ENCODE results near the gene PSEN2. TPM values are rescaled to one million over a fixed set of nuclear protein-coding genes. Genes with fewer than 3 reads are reported as not detected.
A peak's percentile ranks its signal among the peaks of the same experiment; 100 is the strongest.
"Not testable (repeated sequence)": the region's sequence is repeated elsewhere in the genome, so short reads cannot be mapped to it uniquely, and the experiment has no call there.

Gene PSEN2
- total RNA-seq, 1 donor from 2014 or later: 18.8 TPM

DNA sequence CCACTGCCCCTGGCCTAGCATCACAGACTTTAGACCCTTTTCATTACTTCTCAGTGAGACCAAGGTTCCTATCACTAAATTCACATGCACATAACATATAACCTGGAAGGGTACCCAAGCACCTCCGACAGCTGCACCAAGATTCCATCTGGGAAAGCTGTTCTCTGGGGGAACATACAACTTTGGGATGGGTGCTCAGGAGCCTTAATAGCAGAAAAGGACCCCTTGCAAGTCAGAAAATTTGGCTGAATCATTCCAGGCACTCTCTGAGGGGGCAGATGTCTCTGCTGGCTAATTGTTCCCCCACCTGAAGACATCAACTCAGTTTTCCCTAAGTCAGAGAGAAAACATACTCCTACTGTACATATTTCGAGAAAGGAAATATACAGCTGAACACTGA, 41.3 kb upstream of the PSEN2 start:
- H3K4me1 Mint-ChIP-seq (ENCODE audit: unreplicated experiment): peaks cover 14% of the 10 kb centered on the region
- H3K4me3 Mint-ChIP-seq (ENCODE audit: unreplicated experiment): no peak overlapping the region
- peaks cover 8% of the 10 kb centered on the region for H3K27me3 Mint-ChIP-seq (ENCODE audit: unreplicated experiment)
- H3K27ac Mint-ChIP-seq (ENCODE audit: unreplicated experiment): no peak overlapping the region
- no peaks in the 10 kb centered on the region for H3K9me3 Mint-ChIP-seq (ENCODE audit: unreplicated experiment)
- DNase-seq (ENCODE audit: extremely low spot score, unreplicated experiment): no peak
- H3K36me3 Mint-ChIP-seq (ENCODE audit: unreplicated experiment): no peaks in the 10 kb centered on the region
- TF ChIP-seq, protein P1, sequence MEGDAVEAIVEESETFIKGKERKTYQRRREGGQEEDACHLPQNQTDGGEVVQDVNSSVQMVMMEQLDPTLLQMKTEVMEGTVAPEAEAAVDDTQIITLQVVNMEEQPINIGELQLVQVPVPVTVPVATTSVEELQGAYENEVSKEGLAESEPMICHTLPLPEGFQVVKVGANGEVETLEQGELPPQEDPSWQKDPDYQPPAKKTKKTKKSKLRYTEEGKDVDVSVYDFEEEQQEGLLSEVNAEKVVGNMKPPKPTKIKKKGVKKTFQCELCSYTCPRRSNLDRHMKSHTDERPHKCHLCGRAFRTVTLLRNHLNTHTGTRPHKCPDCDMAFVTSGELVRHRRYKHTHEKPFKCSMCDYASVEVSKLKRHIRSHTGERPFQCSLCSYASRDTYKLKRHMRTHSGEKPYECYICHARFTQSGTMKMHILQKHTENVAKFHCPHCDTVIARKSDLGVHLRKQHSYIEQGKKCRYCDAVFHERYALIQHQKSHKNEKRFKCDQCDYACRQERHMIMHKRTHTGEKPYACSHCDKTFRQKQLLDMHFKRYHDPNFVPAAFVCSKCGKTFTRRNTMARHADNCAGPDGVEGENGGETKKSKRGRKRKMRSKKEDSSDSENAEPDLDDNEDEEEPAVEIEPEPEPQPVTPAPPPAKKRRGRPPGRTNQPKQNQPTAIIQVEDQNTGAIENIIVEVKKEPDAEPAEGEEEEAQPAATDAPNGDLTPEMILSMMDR (IDR thresholded peaks at IDR 0.05): no peak

DNA sequence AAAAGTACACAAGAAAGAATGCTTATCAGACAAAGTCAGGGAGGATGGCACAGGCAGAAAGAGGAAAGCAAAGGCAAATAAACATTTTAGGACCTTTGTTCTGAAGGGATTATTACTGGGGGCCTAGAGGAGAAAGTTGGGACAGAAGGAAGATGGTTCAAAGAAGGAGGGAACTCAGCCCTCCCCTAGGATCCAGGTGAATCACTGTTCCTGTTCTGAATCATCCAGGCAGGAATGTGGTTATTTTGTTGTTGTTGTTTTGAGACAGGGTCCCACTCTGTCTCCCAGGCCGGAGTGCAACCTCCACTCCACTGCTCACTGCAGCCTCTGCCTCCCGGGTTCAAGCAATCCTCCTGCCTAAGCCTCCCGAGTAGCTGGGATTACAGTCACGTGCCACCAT, 38.5 kb upstream of the PSEN2 start:
- H3K4me1 Mint-ChIP-seq (ENCODE audit: unreplicated experiment): peaks cover 12% of the 10 kb centered on the region
- no peak for DNase-seq (ENCODE audit: extremely low spot score, unreplicated experiment)
- H3K4me3 Mint-ChIP-seq (ENCODE audit: unreplicated experiment): no peak overlapping the region
- TF ChIP-seq, protein P1 (IDR thresholded peaks at IDR 0.05): no peak
- no peaks in the 10 kb centered on the region for H3K9me3 Mint-ChIP-seq (ENCODE audit: unreplicated experiment)
- H3K36me3 Mint-ChIP-seq (ENCODE audit: unreplicated experiment): no peaks in the 10 kb centered on the region
- no peak overlapping the region for H3K27ac Mint-ChIP-seq (ENCODE audit: unreplicated experiment)
- H3K27me3 Mint-ChIP-seq (ENCODE audit: unreplicated experiment): peaks cover 13% of the 10 kb centered on the region

DNA sequence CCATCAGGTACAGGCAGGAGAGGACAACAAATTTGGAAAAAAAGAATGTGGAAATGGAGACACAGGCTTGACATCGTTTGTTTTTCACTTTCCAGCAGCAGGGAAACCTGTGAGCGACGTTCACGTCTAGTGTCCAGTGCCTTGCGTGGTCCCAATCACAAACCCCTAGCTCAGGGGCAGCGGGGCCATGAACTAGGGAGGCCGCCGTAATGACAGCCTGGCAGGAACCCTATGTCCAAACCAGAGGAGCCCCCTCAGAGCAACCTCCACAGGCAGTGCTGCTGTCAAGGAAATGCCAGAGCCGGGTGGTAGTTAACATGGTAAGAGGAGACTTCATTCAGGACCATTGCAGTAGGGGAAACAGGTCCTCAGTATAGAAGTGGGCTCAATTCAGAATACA, 37.8 kb upstream of the PSEN2 start:
- H3K27ac Mint-ChIP-seq (ENCODE audit: unreplicated experiment): no peak overlapping the region
- H3K36me3 Mint-ChIP-seq (ENCODE audit: unreplicated experiment): no peaks in the 10 kb centered on the region
- H3K4me1 Mint-ChIP-seq (ENCODE audit: unreplicated experiment): peaks cover 6% of the 10 kb centered on the region
- no peaks in the 10 kb centered on the region for H3K9me3 Mint-ChIP-seq (ENCODE audit: unreplicated experiment)
- TF ChIP-seq, protein P1 (IDR thresholded peaks at IDR 0.05): no peak
- no peak overlapping the region for H3K4me3 Mint-ChIP-seq (ENCODE audit: unreplicated experiment)
- DNase-seq (ENCODE audit: extremely low spot score, unreplicated experiment): peak; percentile 68
- peaks cover 13% of the 10 kb centered on the region for H3K27me3 Mint-ChIP-seq (ENCODE audit: unreplicated experiment)

DNA sequence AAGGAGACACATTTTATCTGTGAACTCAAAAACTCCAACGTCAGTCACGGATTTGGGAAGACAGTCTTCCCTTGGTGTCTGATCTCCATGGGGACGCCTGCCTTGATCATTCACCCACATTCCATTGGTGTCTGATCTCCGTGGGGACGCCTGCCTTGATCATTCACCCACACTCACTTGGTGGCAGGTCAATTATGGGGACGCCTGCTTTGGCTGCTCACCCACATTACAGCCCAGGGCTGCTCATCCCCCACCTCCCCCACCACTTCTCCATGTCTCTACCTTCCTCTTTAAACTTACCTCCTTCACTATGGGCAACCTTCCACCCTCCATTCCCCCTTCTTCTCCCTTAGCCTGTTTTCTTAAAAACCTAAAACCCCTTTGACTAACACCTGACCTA, 36.2 kb upstream of the PSEN2 start:
- peak; percentile 53 for DNase-seq (ENCODE audit: extremely low spot score, unreplicated experiment)
- H3K4me1 Mint-ChIP-seq (ENCODE audit: unreplicated experiment); H3K36me3 Mint-ChIP-seq (ENCODE audit: unreplicated experiment); H3K27ac Mint-ChIP-seq (ENCODE audit: unreplicated experiment); H3K4me3 Mint-ChIP-seq (ENCODE audit: unreplicated experiment); H3K9me3 Mint-ChIP-seq (ENCODE audit: unreplicated experiment): not testable (repeated sequence)
- H3K27me3 Mint-ChIP-seq (ENCODE audit: unreplicated experiment): peaks cover 13% of the 10 kb centered on the region

DNA sequence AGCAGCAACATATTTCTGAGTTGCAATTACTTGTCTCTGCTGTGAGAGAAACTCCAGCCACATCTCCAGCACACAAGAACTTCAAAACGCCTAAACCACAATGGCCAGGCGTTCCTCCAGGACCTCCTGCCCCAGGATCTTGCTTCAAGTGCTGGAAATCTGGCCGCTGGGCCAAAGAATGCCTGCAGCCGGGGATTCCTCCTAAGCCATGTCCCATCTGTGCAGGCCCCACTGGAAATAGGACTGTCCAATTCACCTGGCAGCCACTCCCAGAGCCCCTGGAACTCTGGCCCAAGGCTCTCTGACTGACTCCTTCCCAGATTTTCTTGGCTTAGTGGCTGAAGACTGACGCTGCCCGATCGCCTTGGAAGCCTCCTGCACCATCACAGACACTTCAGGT, 35.0 kb upstream of the PSEN2 start:
- H3K27me3 Mint-ChIP-seq (ENCODE audit: unreplicated experiment): peaks cover 13% of the 10 kb centered on the region
- H3K4me1 Mint-ChIP-seq (ENCODE audit: unreplicated experiment); H3K36me3 Mint-ChIP-seq (ENCODE audit: unreplicated experiment); H3K27ac Mint-ChIP-seq (ENCODE audit: unreplicated experiment); H3K9me3 Mint-ChIP-seq (ENCODE audit: unreplicated experiment); H3K4me3 Mint-ChIP-seq (ENCODE audit: unreplicated experiment): not testable (repeated sequence)
- peak; percentile 72 for DNase-seq (ENCODE audit: extremely low spot score, unreplicated experiment)

DNA sequence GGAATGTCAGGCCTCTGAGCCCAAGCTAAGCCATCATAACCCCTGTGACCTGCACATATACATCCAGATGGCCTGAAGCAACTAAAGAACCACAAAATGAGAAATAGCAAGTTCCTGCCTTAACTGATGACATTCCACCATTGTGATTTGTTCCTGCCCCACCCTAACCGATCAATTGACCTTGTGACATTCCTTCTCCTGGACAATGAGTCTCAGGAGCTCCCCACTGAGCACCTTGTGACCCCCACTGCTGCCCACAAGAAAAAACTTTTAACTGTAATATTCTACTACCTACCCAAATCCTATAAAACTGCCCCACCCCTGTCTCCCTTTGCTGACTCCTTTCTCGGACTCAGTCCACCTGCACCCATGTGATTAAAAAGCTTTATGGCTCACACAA, 32.5 kb upstream of the PSEN2 start:
- H3K27me3 Mint-ChIP-seq (ENCODE audit: unreplicated experiment): peaks cover 13% of the 10 kb centered on the region
- not testable (repeated sequence) for H3K9me3 Mint-ChIP-seq (ENCODE audit: unreplicated experiment); H3K27ac Mint-ChIP-seq (ENCODE audit: unreplicated experiment); H3K36me3 Mint-ChIP-seq (ENCODE audit: unreplicated experiment); DNase-seq (ENCODE audit: extremely low spot score, unreplicated experiment); H3K4me3 Mint-ChIP-seq (ENCODE audit: unreplicated experiment); H3K4me1 Mint-ChIP-seq (ENCODE audit: unreplicated experiment)

DNA sequence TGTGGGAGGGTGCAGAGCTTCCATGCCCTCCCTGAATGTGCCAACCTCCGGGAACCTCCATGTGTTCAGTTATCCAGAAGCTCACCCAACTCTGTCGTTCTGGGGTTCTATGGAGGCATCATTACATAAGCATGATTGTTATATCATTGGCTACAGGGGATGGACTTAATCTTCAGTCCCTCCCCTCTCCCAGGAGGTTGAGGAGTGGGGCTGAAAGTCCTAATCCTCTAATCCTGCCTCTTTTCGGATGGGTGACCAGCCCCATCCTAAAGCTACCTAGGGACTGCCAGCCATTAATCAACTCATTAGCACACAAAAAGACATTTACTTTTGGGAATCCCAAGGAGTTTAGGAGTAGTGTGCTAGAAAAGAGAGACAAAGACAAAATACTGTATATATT, 32.0 kb upstream of the PSEN2 start:
- Mint-ChIP-seq H3K27me3 (ENCODE audit: unreplicated experiment) (peaks cover 12% of the 10 kb centered on the region), H3K4me1 (ENCODE audit: unreplicated experiment) (peaks cover 2% of the 10 kb centered on the region), H3K4me3 (ENCODE audit: unreplicated experiment) (no peak overlapping the region)

More for the DNA sequence above, 32.0 kb upstream of the PSEN2 start:
- TF ChIP-seq, protein P1 (IDR thresholded peaks at IDR 0.05): no peak
- Mint-ChIP-seq H3K36me3 (ENCODE audit: unreplicated experiment) (no peaks in the 10 kb centered on the region), H3K9me3 (ENCODE audit: unreplicated experiment) (no peaks in the 10 kb centered on the region), H3K27ac (ENCODE audit: unreplicated experiment) (no peak overlapping the region)
- no peak for DNase-seq (ENCODE audit: extremely low spot score, unreplicated experiment)
